ENCODE measurements around the gene LIFR.

- TF ChIP-seq, protein P1, sequence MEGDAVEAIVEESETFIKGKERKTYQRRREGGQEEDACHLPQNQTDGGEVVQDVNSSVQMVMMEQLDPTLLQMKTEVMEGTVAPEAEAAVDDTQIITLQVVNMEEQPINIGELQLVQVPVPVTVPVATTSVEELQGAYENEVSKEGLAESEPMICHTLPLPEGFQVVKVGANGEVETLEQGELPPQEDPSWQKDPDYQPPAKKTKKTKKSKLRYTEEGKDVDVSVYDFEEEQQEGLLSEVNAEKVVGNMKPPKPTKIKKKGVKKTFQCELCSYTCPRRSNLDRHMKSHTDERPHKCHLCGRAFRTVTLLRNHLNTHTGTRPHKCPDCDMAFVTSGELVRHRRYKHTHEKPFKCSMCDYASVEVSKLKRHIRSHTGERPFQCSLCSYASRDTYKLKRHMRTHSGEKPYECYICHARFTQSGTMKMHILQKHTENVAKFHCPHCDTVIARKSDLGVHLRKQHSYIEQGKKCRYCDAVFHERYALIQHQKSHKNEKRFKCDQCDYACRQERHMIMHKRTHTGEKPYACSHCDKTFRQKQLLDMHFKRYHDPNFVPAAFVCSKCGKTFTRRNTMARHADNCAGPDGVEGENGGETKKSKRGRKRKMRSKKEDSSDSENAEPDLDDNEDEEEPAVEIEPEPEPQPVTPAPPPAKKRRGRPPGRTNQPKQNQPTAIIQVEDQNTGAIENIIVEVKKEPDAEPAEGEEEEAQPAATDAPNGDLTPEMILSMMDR (conservative IDR thresholded peaks at IDR 0.05; ENCODE audit: low read length), result no peak
- TF ChIP-seq EZH2phosphoT487 (IDR thresholded peaks at IDR 0.05; ENCODE audit: borderline replicate concordance), result no peak
Measured at GRCh38 chr5:38569180-38569579, 12.7 kb upstream of the LIFR start.

Measured in Loucy (cell line).